T-helper 2 cell (primary cell): ENCODE results near the gene KCNQ1OT1.

Experiments used
- DNase-seq, 5 experiments: peaks; one replicate each; pipeline versions ENCODE4 v3.0.0 to v3.0.0-alpha.2; 2012 to 2022
- total RNA-seq, 2 donors: gene quantifications; one replicate each; lab custom pipeline; 2026; lab: John Stamatoyannopoulos, UW

KCNQ1OT1 gene
- 50.2 to 86.0 reads per million in 2 donors for total RNA-seq

GRCh38 chr11:2699531-2700414 lies at the start of gene KCNQ1OT1:
Gene KCNQ1OT1, minus strand, starts transcription at chr11:2699994.
- peak; percentile 68 to 96 (median 82) for DNase-seq

GRCh38 chr11:2748814-2749554 lies 49.2 kb upstream of the KCNQ1OT1 start:
- peak in 1 of 5 experiments; percentile 1 for DNase-seq

- DNase-seq: peak in 1 of 5 experiments; percentile 1
These were observed 48.4 kb upstream of the KCNQ1OT1 start for GRCh38 chr11:2748061-2748813.

- peak in 1 of 5 experiments; percentile 1 for DNase-seq
These were observed 47.6 kb upstream of the KCNQ1OT1 start for GRCh38 chr11:2747248-2748027.

- DNase-seq: peak in 1 of 5 experiments; percentile 1
These were observed 46.8 kb upstream of the KCNQ1OT1 start for GRCh38 chr11:2746401-2747247.

- DNase-seq: no peak
These were observed 45.7 kb upstream of the KCNQ1OT1 start for GRCh38 chr11:2745511-2745910.

- no peak for DNase-seq
These were observed 44.4 kb upstream of the KCNQ1OT1 start for GRCh38 chr11:2744166-2744565.

- no peak for DNase-seq
These were observed 43.8 kb upstream of the KCNQ1OT1 start for GRCh38 chr11:2743427-2744110.

- DNase-seq: no peak
These were observed 43.0 kb upstream of the KCNQ1OT1 start for GRCh38 chr11:2742611-2743426.

- no peak for DNase-seq
These were observed 42.4 kb upstream of the KCNQ1OT1 start for GRCh38 chr11:2742201-2742600.

- no peak for DNase-seq
These were observed 41.8 kb upstream of the KCNQ1OT1 start for GRCh38 chr11:2741377-2742131.

- DNase-seq: no peak
These were observed 41.2 kb upstream of the KCNQ1OT1 start for GRCh38 chr11:2741006-2741376.

- no peak for DNase-seq
These were observed 40.6 kb upstream of the KCNQ1OT1 start for GRCh38 chr11:2740275-2740940.

- no peak for DNase-seq
These were observed 39.9 kb upstream of the KCNQ1OT1 start for GRCh38 chr11:2739531-2740274.

- DNase-seq: no peak
These were observed 39.0 kb upstream of the KCNQ1OT1 start for GRCh38 chr11:2738551-2739431.

- no peak for DNase-seq
These were observed 38.1 kb upstream of the KCNQ1OT1 start for GRCh38 chr11:2737866-2738265.

- DNase-seq: no peak
These were observed 37.4 kb upstream of the KCNQ1OT1 start for GRCh38 chr11:2737226-2737590.
